ENCODE data around the gene UCK1.

Gene UCK1

DNA sequence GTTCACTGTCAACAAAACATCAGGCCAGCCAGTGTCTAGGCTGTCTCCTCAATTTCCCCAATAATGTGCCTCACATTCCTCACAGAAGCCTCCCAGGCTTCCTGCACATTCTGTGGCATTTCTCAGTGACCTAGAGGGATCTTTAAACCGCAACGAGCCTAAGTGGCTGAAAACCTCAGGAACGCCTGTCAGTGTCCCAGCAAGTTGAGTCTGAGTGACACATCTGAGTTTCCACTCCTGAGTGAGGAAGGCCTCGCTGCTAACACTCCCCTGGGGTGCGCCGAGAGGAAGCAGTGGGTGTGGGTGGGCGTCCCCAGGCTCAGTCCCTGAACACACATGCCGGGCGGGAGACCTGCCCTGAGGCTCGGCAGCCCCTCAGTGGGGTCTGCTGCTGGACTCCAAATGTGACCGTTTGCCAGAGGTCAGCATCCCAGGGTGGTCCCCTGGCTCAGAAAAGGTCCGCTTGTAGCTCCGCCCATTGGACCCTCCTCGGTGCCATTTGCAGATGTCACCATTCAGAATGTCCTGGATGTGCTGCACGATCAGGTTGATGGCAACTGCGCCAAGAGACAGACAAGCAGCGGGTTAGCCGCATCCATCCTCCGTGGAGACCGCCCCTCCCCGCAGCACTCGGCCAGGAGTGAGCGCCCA is 6.3 kb downstream of the UCK1 start:
- Histone ChIP-seq H3K79me2 (ENCODE audit: low read length) (peaks cover 11% of the 10 kb centered on the region), H2AFZ (ENCODE audit: low read length) (no peak overlapping the region), H3K27ac (ENCODE audit: low read length) (no peak overlapping the region), H3K4me2 (ENCODE audit: low read depth, low read length) (no peak overlapping the region), H3K9ac (ENCODE audit: low read length) (no peak overlapping the region), H3K27me3 (replicated peaks; ENCODE audit: insufficient read depth, low read length) (no peaks in the 10 kb centered on the region), H3K4me1 (ENCODE audit: low read length) (0 out of 2 replicates have a peak, but pooled peaks cover 2% of the 10 kb centered on the region), H3K36me3 (replicated peaks; ENCODE audit: insufficient read depth, low read length) (peaks cover 3% of the 10 kb centered on the region; the same call in 1 of the 2 replicates), H3K9me2 (replicated peaks; ENCODE audit: insufficient read depth, low read length) (no peaks in the 10 kb centered on the region), H3F3A (ENCODE audit: insufficient read depth, low read length) (no peaks in the 10 kb centered on the region), H4K20me1 (ENCODE audit: insufficient read depth, low read length) (no peaks in the 10 kb centered on the region), H3K4me3 (ENCODE audit: low read length) (no peak overlapping the region), H3K9me3 (replicated peaks; ENCODE audit: insufficient read depth, low read length) (no peaks in the 10 kb centered on the region)
- TF ChIP-seq, protein P1, sequence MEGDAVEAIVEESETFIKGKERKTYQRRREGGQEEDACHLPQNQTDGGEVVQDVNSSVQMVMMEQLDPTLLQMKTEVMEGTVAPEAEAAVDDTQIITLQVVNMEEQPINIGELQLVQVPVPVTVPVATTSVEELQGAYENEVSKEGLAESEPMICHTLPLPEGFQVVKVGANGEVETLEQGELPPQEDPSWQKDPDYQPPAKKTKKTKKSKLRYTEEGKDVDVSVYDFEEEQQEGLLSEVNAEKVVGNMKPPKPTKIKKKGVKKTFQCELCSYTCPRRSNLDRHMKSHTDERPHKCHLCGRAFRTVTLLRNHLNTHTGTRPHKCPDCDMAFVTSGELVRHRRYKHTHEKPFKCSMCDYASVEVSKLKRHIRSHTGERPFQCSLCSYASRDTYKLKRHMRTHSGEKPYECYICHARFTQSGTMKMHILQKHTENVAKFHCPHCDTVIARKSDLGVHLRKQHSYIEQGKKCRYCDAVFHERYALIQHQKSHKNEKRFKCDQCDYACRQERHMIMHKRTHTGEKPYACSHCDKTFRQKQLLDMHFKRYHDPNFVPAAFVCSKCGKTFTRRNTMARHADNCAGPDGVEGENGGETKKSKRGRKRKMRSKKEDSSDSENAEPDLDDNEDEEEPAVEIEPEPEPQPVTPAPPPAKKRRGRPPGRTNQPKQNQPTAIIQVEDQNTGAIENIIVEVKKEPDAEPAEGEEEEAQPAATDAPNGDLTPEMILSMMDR (IDR thresholded peaks at IDR 0.05; ENCODE audit: low read length) = no peak
- TF ChIP-seq EZH2phosphoT487 (IDR thresholded peaks at IDR 0.05; ENCODE audit: low read length) (no peak), EZH2 (optimal IDR thresholded peaks at IDR 0.05; ENCODE audit: low read depth, low read length) (no peak)
- DNase-seq = no peak

GRCh38 chr9:131523451-131524435 is 7.3 kb downstream of the UCK1 start:
- H3K27ac ChIP-seq (ENCODE audit: low read length) = no peak overlapping the region
- no peaks in the 10 kb centered on the region for H3K4me1 ChIP-seq (ENCODE audit: low read length)
- no peaks in the 10 kb centered on the region for H3K27me3 ChIP-seq (replicated peaks; ENCODE audit: insufficient read depth, low read length)
- no peaks in the 10 kb centered on the region for H4K20me1 ChIP-seq (ENCODE audit: insufficient read depth, low read length)
- no peak for DNase-seq
- peaks cover 2% of the 10 kb centered on the region; the same call in 1 of the 2 replicates for H3K79me2 ChIP-seq (ENCODE audit: low read length)
- no peaks in the 10 kb centered on the region for H3K9me3 ChIP-seq (replicated peaks; ENCODE audit: insufficient read depth, low read length)
- no peaks in the 10 kb centered on the region for H3K9me2 ChIP-seq (replicated peaks; ENCODE audit: insufficient read depth, low read length)
- H3K4me3 ChIP-seq (ENCODE audit: low read length) = no peak overlapping the region
- H3F3A ChIP-seq (ENCODE audit: insufficient read depth, low read length) = no peaks in the 10 kb centered on the region
- H2AFZ ChIP-seq (ENCODE audit: low read length) = no peak overlapping the region
- TF ChIP-seq EZH2phosphoT487 (IDR thresholded peaks at IDR 0.05; ENCODE audit: low read length) (no peak), EZH2 (optimal IDR thresholded peaks at IDR 0.05; ENCODE audit: low read depth, low read length) (no peak)
- TF ChIP-seq, protein P1 (IDR thresholded peaks at IDR 0.05; ENCODE audit: low read length) = no peak
- peaks cover 7% of the 10 kb centered on the region; the same call in 1 of the 2 replicates for H3K36me3 ChIP-seq (replicated peaks; ENCODE audit: insufficient read depth, low read length)
- no peak overlapping the region for H3K4me2 ChIP-seq (ENCODE audit: low read depth, low read length)
- no peak overlapping the region for H3K9ac ChIP-seq (ENCODE audit: low read length)

- no peaks in the 10 kb centered on the region for H3K79me2 ChIP-seq (ENCODE audit: low read length)
- no peaks in the 10 kb centered on the region for H3K9me3 ChIP-seq (replicated peaks; ENCODE audit: insufficient read depth, low read length)
- no peaks in the 10 kb centered on the region for H4K20me1 ChIP-seq (ENCODE audit: insufficient read depth, low read length)
- DNase-seq = no peak
- H3K4me1 ChIP-seq (ENCODE audit: low read length) = no peaks in the 10 kb centered on the region
- H3K4me3 ChIP-seq (ENCODE audit: low read length) = no peak overlapping the region
- peaks cover 7% of the 10 kb centered on the region; the same call in 1 of the 2 replicates for H3K36me3 ChIP-seq (replicated peaks; ENCODE audit: insufficient read depth, low read length)
- H2AFZ ChIP-seq (ENCODE audit: low read length) = no peak overlapping the region
- TF ChIP-seq EZH2 (optimal IDR thresholded peaks at IDR 0.05; ENCODE audit: low read depth, low read length) (no peak), EZH2phosphoT487 (IDR thresholded peaks at IDR 0.05; ENCODE audit: low read length) (no peak)
- TF ChIP-seq, protein P1 (IDR thresholded peaks at IDR 0.05; ENCODE audit: low read length) = no peak
- no peak overlapping the region for H3K4me2 ChIP-seq (ENCODE audit: low read depth, low read length)
- no peaks in the 10 kb centered on the region for H3K27me3 ChIP-seq (replicated peaks; ENCODE audit: insufficient read depth, low read length)
- H3F3A ChIP-seq (ENCODE audit: insufficient read depth, low read length) = no peaks in the 10 kb centered on the region
- H3K9me2 ChIP-seq (replicated peaks; ENCODE audit: insufficient read depth, low read length) = no peaks in the 10 kb centered on the region
- no peak overlapping the region for H3K27ac ChIP-seq (ENCODE audit: low read length)
- H3K9ac ChIP-seq (ENCODE audit: low read length) = no peak overlapping the region
Measured at GRCh38 chr9:131523086-131523388, 8.0 kb downstream of the UCK1 start.

Data from MM.1S (cell line).